CD4-positive, alpha-beta T cell treated with Interleukin-17A for 1 hour (primary cell): Measurements from ENCODE around the gene TCIRG1.
A peak's percentile ranks its signal among the peaks of the same experiment; 100 is the strongest.

Experiments
- DNase-seq: peaks from one replicate; pipeline ENCODE4 v3.0.0-alpha.2; 2020

The TCIRG1 gene

GRCh38 chr11:68019486-68019885 lies 19.3 kb upstream of the TCIRG1 start:
- DNase-seq, result no peak

- DNase-seq, result no peak
These were observed 18.2 kb upstream of the TCIRG1 start for GRCh38 chr11:68020575-68020974.

- DNase-seq, result no peak
These were observed 17.5 kb upstream of the TCIRG1 start for GRCh38 chr11:68021167-68021787.

- DNase-seq, result no peak
These were observed 16.3 kb upstream of the TCIRG1 start for GRCh38 chr11:68022531-68022930.

GRCh38 chr11:68024508-68024907 lies 14.3 kb upstream of the TCIRG1 start:
- no peak for DNase-seq

- DNase-seq, result no peak
These were observed 13.8 kb upstream of the TCIRG1 start for GRCh38 chr11:68025047-68025446.

- DNase-seq, result no peak
These were observed 12.3 kb upstream of the TCIRG1 start for GRCh38 chr11:68026391-68027105.

DNA sequence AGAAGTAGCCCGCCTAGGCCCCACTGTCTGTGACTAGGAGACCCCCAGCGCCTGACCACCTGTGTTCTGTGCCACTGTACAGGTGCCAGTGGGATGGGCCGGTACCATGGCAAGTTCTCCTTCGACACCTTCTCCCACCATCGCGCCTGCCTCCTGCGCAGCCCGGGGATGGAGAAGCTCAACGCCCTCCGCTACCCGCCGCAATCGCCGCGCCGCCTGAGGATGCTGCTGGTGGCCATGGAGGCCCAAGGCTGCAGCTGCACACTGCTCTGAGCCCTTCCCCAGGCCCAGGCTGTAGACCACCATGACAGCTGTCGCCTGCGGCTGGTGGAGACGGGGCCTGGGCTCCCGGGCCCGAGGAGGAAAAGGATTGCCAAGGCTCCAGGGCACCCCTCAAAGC lies 11.2 kb upstream of the TCIRG1 start:
- DNase-seq, result no peak

DNA sequence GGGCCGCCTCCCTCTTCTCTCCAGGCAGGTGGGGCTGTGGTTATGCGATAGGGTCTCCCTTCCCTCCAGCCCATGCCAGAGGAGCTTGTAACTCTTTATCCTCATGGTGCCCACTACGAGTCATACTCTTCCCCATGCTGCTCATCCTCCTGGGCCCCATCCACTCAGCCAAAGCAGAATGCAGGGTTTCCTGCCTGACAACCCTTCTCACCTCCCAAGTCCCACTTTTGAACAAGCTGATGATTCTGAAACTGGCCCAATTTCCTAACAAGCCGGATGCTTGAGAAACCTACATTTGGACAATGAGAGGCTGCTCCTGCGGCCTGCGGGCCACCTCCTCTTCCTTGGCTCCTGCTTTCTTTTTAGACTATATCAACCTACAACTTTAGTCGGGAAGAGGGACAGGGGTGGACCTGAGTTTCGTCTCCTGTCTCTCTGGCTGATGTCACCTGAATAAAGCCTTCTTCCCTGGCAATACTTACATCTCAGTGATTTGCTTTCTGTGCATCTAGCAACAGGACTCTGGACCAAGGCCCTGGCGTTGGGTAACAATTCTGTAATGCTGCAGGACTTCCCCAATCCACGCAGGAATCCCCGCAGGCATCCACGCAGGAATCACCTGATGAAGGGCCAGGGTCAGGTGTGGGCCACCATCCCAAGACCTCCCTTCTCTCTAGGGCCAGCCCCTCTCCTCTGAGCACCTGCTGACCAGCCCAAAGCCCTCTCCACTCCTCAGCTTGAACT lies 9.9 kb upstream of the TCIRG1 start:
- no peak for DNase-seq

- DNase-seq, result peak; percentile 99
These were observed 8.3 kb upstream of the TCIRG1 start, which contains the start of gene NDUFS8 for GRCh38 chr11:68030318-68031143. Gene NDUFS8 (plus strand): TSS chr11:68030681. CDS start chr11:68032152, 1,471 bp downstream.

DNA sequence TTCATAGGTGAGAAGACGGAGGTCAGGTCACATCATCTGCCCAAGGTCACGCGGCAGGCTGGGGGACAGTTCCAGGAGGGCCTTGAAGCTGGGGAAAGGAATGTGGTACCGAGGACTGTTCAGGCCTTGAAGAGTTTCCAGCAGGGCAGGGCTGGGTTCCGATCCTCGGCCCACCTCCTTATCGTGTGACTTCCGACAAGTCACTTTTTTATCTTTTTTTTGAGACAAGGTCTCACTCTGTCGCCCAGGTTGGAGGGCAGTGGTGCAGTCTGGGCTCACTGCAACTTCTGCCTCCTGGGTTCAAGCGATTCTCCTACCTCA lies 7.7 kb upstream of the TCIRG1 start:
- DNase-seq, result no peak

DNA sequence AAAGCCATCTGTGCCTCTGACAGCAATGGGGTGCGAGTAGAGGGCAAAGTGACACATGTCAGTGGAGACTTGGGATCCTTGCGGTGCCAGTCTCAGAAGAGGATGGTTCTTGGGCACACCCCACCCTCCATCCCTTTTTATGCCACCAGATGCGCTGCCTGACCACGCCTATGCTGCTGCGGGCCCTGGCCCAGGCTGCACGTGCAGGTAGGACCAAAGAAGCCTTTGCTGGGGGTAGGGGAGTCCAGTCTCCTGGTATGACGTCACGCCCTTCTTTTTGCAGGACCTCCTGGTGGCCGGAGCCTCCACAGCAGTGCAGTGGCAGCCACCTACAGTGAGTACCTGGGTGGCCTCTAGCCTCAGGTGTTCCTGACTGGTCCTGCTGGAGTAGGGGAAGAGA lies 6.8 kb upstream of the TCIRG1 start:
- DNase-seq, result no peak

DNA sequence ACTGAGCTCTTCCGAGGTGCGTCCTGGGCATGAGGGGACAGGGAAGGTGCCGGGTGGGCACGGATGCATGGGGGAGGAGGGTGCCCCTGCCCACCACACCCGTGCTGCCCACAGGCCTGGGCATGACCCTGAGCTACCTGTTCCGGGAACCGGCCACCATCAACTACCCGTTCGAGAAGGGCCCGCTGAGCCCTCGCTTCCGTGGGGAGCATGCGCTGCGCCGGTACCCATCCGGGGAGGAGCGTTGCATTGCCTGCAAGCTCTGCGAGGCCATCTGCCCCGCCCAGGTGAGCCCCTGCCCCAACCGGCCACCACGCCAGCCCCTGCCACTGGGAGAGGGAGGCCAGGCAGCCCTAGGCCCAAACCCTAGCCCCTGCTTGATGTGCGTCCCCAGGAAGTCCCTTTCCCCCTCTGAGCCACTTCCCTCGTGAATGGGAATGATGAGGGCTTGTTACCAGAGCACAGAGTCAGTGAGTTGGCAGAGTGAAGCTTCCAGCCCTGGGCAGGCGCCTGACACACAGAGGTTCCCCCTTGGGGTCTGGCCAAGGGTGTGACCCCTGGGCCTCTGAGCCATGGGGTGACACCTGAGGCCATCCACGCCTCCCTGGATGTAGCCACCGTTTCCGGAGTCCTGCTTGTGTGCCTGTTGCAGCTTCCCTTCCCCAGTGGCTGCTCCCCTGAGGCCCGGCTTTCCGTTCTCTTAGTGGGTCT lies 5.7 kb upstream of the TCIRG1 start:
- no peak for DNase-seq

GRCh38 chr11:68033708-68034045 lies 5.1 kb upstream of the TCIRG1 start:
- DNase-seq, result no peak

DNA sequence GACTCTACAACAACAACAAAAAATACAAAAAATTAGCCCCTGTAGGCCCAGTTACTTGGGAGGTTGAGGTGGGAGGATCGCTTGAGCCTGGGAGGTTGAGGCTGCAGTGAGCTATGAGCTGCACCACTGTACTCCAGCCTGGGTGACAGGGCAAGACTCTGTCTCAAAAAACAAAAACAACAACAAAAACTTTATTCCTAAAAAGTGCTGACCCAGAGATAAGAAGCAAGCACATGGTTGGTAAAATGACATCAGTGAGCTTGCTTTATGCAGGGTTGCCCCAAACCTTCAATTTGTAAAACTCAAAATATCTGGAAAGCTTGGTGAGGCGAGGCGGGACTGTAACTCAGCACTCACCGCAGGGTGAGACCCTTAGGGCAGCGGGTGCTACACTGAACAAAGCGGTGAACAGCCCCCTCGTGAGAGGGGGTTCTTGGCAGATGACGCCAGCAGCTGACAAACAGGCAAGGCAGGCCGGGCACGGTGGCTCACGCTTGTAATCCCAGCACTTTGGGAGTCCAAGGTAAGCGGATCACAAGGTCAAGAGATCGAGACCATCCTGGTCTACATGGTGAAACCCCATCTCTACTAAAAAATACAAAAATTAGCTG lies 3.5 kb upstream of the TCIRG1 start:
- no peak for DNase-seq

- no peak for DNase-seq
These were observed 2.6 kb upstream of the TCIRG1 start for GRCh38 chr11:68036141-68036716.

GRCh38 chr11:68036717-68037239 lies 2.0 kb upstream of the TCIRG1 start:
- peak; percentile 44 for DNase-seq

DNA sequence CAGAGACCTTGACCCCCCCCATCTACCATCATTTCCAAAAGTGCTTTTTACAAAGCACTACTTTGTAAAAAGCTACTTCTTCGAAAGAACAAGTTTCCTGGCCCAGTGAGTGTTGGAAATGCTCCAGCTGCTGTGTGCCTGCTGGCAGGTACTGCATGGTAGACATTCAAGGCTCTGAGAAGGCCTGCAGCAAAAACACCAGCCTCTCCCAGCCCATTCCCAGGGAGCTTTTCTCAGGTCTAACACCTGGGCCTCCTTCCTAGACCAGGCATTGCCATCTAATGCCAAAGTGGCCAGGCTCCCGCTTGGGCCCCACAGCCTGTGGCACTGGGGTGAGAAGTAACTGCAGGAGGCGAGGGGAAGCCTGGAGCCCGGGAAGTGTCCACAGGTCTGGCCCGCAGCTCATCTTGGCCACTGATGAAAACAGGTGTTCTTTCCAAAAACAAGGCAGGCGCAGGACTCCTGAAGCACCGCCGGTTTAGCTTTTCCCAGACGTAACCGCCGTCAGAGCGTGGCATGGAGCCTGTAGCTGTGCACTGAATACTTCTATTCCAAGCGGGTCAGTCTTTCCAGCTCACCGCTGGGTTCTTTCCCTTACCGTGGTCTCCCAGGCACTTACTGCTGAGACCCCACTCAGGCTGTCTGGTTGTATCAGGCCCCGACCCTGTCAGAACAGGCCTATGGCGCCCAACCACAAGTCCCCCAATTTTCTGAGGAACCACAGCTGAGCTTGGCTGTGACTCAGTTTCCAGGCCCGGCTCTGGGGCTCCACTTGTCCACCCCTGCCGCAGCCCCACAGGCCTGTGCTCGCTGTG lies 1.2 kb upstream of the TCIRG1 start:
- peak; percentile 9 for DNase-seq

GRCh38 chr11:68038226-68038717 lies 553 bp upstream of the TCIRG1 start:
- DNase-seq, result no peak

DNA sequence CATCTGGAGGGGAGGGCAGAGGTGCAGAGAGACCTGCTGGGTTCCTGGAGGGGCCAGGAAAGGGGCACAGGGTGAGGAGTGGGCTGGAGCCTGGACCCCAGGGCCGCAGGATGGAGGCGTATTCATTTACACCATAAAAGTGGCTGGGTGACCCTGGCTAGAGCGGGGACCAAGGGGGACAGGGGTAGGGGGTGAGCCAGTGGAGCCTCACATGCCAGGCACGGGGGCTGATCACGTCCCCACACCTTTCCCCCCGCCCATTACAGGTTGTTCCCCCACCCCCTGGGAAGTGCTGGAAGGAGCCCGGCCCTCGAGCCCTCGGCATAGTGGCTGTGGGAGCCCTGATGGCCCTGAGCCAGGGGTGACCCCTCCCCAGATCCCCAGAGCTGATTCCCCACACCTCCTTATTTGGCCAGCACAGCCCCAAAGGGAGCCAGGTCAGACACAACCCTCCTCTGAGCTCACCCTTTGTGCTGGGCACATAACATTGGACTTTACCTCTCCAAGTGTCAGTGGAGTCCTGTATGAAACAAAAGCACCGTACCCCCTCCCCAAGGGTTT lies 781 bp downstream of the TCIRG1 start:
- peak; percentile 5 for DNase-seq
